Astrocyte (in vitro differentiated cells and primary cell): ENCODE results near the gene ING1.

Source experiments
- CTCF ChIP-seq: IDR thresholded peaks from 2 replicates; pipeline ENCODE4 v1.5.1; 2011; ENCODE audit warnings: low read depth, mild to moderate bottlenecking, inconsistent platforms, low read length, moderate library complexity; ENCODE audit not compliant: insufficient read depth
- EZH2 ChIP-seq: IDR thresholded peaks from 2 replicates; pipeline ENCODE4 v1.6.1; 2012; ENCODE audit warnings: mild to moderate bottlenecking, low read length, inconsistent platforms; ENCODE audit not compliant: insufficient read depth

- no peak for TF ChIP-seq CTCF
- no peak for TF ChIP-seq EZH2
These were observed 49.5 kb upstream of the ING1 start for GRCh38 chr13:110664041-110664440.
